Stimulated activated CD4-positive, alpha-beta T cell treated with anti-CD3 and anti-CD28 coated beads, Interleukin-1b, Interleukin-23, amount 100 ng/mL, for 48 hours (primary cell): ENCODE measurements around the gene CTRB1.
"Not testable (repeated sequence)": the region's sequence is repeated elsewhere in the genome, so short reads cannot be mapped to it uniquely, and the experiment has no call there.

Experiments
- DNase-seq: peaks from one replicate; pipeline ENCODE4 v3.0.0-alpha.2; 2020

Gene CTRB1

GRCh38 chr16:75204905-75205304, 13.9 kb upstream of the CTRB1 start:
- DNase-seq = not testable (repeated sequence)

- DNase-seq = not testable (repeated sequence)
Measured at GRCh38 chr16:75205438-75205837, 13.3 kb upstream of the CTRB1 start.

GRCh38 chr16:75205961-75206748, 12.6 kb upstream of the CTRB1 start:
- not testable (repeated sequence) for DNase-seq

DNA sequence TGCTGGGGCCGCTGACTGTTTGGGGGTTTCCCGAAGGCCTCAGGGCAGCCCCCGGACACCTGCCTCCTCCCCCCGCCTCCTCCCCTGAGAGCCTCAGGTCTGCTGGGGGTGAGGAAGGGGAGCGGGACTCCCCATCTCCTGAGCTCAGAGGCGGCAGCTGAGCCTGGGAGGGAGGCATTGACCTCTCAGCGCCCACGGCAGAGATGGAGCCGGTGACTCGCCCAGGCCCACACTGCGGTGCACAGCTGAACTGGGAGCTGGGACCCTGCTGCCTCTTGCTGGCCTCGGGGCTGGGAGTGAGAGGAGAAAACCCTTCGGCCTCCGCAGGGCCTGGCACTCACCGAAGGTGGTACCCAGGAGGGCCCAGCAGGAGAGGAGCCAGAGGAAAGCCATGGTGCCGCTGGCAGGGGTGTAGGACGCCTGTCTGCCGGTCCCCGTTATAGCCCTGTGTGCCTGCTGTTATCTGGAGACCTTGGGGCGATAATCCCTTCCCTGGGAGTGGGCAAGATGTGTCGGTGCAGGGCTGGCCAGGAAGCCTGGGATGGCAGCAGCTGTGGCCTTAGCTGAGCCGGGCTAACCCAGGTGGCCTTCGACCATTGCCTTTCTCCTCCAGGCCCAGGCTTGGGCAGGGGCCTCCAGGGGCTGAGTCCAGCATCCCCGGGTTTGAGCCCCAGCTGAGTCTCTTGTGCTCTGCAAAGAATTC, 11.9 kb upstream of the CTRB1 start, which contains the start of gene CTRB2:
TSS of gene CTRB2 (minus strand) at position 413 of the 703 bp plus-strand sequence. CDS start at position 393, 20 bp downstream.
- DNase-seq = no peak

GRCh38 chr16:75207831-75208230, 11.0 kb upstream of the CTRB1 start:
- no peak for DNase-seq

DNA sequence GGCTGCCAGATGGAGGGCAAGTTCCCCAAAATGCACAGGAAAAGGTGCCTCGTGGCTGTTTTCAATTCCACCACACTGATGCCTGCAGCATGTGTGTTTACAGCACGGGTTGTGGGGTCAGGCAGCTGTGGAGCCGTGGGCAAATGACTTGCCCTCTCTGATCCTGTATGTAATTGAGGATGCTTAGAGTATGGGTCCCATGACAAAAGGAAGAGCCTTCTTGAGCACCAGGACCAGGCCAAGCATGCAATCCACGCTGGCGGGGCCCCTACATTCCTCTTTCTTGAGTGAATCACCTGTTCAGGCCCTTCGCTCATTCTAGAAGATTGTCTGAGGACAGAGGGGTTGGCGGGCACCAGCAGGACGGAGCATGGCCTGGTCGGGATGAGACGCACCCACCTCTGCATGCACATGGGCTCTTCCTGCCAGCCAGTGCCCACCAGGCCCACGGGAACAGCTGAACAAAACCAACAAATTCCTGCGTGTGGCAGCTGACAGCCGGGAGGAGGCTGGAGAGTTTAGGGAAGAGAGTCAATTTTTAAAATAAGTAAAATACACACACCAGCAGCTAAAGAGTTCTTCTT, 10.5 kb upstream of the CTRB1 start:
- no peak for DNase-seq

DNA sequence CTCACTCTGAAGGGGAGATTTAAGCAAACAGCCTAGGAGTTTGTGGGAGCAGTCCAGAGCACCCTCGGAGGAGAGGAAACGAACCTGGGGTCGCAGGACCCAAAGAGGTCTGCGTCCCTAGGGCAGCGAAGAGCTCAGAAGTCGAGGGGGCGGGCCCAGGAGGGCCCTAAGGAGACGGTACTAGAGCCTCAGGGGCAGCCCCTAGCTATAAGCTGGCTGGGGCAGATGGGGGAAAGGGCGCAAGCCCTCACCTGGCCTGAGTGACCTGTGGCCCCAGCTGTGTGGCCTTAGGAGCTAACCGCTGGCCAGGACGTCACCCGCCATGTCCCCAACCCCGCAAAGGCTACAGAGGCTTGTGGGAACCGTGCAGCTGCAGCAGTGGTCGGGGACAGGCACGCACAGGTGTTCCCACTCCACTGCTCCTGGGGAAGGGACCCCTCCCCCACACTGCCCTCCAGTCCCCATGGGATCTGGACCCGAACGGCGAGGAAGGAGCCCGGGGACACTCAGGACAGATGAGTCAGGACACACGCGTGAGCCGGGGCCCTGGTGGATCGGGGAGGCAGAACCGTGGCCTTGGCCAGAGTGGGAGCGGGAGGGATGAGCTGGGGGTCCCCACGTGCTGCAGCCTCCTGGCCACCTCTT, 9.8 kb upstream of the CTRB1 start:
- DNase-seq = no peak

DNA sequence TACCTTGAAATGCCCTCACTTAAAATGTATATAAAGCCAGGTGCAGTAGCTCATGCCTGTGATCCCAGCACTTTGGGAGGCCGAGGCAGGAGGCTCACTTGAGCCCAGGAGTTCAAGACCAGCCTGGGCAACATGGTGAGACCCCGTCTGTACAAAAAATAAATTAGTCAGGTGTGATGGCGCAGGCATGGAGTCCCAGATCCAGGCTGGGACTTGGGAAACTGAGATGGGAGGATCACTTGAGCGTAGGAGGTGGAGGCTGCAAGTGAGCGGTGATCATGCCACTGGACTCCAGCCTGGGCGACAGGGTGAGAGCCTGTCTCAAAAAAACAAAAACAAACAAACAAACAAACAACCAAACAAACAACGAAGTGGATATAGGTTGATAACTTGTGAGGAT, 9.3 kb upstream of the CTRB1 start:
- DNase-seq = not testable (repeated sequence)

- no peak for DNase-seq
Measured at GRCh38 chr16:75209944-75210343, 8.8 kb upstream of the CTRB1 start.

- DNase-seq = not testable (repeated sequence)
Measured at GRCh38 chr16:75211286-75211685, 7.5 kb upstream of the CTRB1 start.

- no peak for DNase-seq
Measured at GRCh38 chr16:75216127-75216526, 2.7 kb upstream of the CTRB1 start.

DNA sequence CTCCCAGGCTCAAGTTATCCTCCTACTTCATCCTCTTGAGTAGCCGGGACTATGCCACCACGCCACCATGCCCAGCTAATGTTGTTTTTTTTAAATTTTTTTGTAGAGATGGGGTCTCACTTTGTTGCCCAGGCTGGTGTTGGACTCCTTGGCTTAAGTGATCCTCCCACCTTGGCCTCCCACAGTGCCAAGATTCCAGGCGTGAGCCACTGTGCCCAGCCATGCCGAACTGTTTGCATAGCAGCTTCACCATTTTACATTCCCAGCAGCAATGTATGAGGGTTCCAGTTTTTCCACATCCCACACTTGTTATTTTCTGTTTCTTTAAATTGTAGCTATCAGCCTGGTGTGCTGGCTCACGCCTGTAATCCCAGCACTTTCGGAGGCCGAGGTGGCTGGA, 2.2 kb upstream of the CTRB1 start:
- no peak for DNase-seq

DNA sequence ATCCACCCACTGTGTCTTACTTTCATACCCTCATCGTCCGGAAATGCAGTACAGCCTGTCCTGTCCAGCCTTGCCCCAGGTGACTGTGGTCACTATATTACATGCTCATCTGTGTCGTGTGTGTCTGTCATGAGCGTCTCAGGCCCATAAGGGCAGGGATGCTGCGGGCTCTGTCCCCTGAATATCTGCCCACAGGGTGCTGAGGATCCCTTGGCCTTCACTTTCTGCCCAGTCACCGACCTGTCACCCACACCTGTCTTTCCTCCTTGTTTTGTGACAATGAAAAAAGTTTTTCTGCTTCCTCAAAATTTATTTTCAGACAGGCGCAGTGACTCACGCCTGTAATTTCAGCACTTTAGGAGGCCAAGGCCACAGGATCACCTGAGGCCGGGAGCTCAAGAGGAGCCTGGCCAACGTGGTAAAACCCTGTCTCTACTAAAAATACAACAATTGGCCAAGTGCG, 1.4 kb upstream of the CTRB1 start:
- DNase-seq = no peak

DNA sequence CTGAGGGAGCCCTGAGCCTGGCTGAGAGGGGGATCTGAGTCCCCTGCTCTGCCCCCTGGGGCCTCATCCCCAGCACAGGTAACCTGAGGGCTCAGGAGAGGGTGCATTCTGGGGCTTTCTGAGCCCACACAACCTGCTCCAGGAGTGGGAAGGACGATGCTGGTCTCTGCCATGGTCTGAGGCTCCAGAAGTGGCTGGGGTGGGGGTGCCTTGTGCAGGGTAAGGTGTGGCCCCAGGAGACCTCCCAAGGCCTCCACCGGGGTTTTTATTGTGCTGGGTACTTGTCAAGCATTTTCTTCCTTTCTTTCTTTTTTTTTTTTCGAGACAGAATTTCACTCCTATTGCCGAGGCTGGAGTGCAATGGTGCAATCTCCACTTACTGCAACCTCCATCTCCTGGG, 300 bp downstream of the CTRB1 start:
- DNase-seq = no peak

GRCh38 chr16:75219838-75220237, 1.1 kb downstream of the CTRB1 start:
- peak; percentile 24 for DNase-seq

GRCh38 chr16:75222271-75222783, 3.5 kb downstream of the CTRB1 start:
- DNase-seq = no peak

- not testable (repeated sequence) for DNase-seq
Measured at GRCh38 chr16:75223129-75223528, 4.3 kb downstream of the CTRB1 start.

- no peak for DNase-seq
Measured at GRCh38 chr16:75224306-75225082, 5.7 kb downstream of the CTRB1 start.

GRCh38 chr16:75225092-75225491, 6.3 kb downstream of the CTRB1 start:
- DNase-seq = no peak

DNA sequence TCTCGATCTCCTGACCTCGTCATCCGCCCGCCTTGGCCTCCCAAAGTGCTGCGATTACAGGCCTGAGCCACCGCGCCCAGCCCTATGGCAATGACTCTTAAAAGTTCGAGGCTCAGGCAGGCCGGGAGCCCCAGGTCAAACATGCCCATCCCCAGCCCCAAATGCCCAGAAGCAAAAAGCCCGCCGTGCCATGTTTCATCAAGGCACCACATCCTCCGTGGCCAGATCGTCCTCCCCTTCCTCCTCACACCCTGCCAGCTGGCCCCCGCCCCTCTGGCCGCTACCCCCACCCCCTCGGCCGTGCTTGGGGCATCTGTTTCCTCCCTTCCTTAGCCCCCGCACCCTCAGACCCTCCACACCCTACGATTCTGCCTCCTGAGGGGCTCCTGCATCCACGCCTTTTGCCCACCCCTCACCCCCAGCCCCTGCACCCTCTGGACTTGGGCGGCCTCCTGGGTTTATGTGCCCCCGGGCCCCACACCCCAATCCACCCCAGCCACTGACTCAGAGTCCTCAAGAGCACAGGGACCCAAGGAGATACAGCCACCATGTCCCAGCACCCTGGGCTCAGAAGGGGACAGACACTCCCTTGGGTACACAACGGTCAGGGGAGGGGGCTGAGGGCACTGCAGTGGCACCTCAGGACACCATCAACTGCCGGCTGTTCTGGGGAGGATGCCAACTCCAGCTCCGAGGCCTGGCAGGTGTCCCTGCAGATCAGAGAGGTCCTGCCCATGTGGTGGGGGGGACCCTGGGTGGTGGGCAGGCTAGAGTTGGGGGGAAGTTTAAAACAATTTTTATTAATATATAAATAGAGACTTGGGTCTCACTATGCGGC, 7.1 kb downstream of the CTRB1 start:
- no peak for DNase-seq
